ENCODE data around the gene GPR37L1.
"Not testable (repeated sequence)": the region's sequence is repeated elsewhere in the genome, so short reads cannot be mapped to it uniquely, and the experiment has no call there.

Gene GPR37L1

DNA sequence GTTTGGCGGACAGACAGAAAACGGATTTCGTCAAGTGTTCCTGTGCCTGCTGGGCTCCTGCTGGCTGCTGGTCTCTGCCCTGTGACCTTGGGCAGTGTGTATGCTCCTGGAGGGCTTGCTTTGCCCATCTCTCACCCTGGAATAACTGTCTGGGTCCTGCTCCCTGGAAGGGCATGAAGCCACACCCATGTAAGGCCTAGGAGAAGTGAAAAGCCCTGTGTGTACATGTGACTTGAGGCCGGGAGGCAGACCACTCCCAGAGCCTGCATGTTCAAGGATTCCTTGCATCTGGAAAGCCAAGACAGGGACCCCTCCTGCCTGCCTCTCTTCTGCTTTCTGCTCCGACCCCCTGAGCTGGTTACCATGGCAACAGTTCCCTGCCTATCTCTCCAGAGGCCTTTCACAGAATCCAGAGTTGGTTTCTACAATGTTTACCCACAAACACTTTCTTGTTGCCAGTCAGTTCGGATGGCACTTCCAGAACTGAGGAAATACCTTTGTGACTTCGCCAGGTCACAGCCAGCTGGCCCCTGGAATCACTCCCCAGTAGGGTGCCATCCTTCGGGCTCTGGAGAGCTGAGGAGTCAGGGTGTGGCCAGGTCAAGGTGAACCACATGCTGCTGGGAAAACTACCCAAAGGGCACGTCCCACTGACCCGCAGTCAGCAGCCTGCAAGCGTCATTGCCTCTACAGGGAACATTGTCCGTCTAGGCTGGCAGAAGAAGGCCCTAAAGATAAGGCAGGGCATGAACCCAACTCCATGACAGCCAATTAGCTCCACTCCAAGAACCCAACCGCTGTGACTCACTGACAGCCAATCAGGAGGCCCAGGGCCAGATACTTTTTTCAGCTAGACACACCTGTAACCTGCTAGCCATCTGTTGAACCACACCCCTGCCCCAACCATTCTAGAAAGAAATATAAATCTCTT, 14.7 kb upstream of the GPR37L1 start:
- no peak for DNase-seq (ENCODE audit: low spot score)

DNA sequence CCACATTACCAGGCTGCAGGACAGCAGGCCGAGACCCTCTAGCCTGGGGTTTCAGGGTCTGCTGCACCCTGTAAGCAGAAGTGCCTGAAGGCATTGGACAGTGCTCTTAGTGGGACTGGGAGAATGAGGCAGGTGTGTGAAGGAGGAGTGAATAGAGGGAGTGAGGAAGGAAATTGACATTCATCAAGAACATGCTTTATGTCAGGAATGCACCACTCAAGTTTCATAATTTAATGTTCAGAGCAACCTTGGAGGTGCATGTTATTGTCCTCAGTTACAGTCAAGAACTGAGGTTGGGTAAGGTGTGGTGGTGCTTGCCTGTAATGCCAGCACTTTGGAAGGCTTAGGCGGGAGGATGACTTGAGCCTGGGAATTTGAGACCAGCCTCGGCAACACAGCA, 11.7 kb upstream of the GPR37L1 start:
- no peak for DNase-seq (ENCODE audit: low spot score)

DNA sequence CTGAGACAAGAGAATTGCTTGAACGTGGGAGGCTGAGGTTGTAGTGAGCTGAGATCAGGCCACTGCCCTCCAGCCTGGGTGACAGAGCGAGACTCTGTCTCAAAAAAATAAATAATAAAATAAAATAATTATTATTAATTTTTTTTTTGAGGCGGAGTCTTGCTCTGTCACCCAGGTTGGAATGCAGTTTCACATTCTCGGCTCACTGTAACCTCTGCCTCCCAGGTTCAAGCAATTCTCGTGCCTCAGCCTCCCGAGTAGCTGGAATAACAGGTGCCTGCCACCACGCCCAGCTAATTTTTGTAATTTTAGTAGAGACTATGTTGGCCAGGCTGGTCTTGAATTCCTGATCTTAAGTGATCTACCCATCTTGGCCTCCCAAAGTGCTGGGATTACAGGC, 11.1 kb upstream of the GPR37L1 start:
- not testable (repeated sequence) for DNase-seq (ENCODE audit: low spot score)

DNA sequence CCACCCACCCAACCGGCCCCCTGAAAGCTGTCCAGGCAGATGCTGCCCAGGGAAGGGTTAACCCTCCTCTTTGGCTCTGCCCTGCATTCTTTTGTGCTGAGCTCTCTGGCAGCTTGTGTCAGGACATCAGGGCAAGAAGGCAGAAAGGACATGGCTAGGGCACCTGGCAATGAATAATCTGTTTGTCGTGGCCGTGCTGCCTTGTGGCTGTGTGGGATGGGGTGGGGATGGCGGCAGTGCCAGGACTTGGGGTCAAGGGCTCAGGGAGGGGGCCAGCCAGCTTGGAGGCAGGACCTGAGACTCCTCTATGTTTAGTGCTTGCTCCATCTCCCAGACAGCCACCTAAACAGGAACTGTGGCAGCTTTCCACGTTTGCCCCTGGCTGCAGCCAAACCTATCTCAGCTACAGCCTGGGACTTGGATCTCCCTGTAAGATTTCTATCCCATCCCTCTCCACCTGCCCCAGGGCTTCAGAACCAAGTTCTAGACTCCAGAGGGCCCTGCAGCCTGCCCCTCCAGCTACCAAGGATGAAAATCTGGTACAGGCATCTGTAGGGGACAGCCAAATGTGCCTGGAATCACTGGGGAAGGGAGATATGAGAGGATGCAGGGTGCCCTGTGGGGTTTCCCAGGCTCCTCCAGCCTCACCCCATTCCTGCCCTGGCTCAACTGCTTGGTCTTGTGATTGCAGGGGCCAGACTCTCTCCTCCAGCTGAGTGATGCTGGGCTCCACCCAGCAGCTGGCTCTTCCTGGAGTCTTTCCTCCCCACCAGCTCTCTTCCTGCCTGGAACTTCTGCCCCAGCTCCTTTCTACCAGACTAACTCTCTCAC, 9.6 kb upstream of the GPR37L1 start:
- DNase-seq (ENCODE audit: low spot score) = no peak

DNA sequence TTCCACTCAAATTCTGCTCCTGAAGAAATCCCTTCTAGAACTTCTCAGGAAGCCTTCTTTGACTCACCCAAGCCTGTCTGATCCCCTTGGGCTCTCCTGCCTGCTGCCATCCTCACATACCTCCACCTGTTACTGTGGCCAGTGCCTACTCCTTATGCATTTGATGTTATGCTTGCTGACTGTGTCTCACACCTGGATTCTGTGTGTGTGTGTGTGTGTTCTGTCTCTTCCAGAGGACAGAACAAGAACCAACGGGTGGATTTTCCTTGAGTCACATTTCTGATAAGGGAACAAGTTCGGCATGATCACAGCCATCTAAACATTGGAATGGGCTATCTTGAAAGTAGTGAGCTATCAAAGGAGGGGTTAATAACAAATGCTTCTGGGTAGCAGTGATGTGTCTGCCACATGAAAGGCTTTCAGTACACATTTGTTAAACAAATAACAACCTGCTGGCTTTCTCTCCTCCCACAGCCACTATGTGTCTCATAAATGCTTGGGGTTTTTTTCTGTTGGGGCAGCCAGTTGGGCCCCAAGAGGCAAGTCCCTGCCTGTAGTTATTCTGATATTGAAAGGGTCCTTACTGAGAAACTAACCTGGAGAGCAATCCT, 8.9 kb upstream of the GPR37L1 start:
- no peak for DNase-seq (ENCODE audit: low spot score)

DNA sequence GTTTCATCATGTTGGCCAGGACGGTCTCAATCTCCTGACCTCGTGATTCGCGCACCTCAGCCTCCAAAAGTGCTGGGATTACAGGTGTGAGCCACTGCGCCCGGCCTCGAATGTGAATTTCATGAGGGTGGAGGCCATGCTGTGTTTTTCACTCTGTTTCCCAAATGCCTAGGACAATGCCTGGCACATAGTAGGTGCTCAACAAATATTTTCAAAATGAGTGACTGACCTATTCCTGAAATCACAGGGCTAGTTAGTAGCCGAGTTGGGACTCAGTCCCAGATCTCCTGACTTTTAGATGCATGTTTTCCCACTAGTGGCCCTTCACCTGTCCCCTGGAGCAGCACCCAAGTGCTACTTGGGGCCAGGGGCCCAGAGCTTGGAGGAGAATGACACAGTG, 6.4 kb upstream of the GPR37L1 start:
- no peak for DNase-seq (ENCODE audit: low spot score)

DNA sequence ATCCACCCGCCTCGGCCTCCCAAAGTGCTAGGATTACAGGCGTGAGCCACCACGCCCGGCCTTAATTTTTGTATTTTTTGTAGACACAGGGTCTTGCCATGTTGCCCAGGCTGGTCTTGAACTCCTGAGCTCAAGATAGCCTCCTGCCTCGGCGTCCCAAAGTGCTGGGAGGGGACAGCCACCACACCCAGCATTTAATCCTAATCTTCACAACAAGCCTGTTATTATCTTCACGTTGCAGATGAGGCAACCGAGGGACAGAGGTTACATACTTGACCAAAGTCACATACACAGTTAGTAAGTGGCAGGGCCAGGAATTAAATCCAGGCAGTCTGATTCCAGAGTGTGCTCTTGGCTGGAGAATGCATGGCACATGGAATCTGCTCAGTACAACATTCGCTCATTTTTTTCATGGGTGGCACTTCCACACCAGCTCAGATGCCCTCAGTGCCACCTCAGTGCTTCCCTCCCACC, 4.8 kb upstream of the GPR37L1 start:
- DNase-seq (ENCODE audit: low spot score) = no peak

DNA sequence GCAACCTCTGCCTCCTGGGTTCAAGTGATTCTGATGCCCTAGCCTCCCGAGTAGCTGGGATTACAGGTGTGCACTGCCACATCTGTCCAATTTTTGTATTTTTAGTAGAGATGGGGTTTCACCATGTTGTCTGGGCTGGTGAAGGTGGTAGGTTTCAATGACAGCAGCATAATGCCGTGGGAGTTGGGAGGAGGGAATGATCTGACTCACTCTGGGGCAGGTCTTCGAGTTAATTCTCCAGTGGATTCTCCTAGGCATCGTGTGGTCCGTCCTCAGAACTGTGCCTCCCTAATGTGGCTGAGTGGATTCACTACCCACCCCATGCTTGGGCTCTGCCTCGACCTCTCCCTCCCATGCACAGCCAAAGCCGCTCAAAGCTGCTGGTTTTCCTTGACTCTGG, 1.7 kb upstream of the GPR37L1 start:
- no peak for DNase-seq (ENCODE audit: low spot score)

DNA sequence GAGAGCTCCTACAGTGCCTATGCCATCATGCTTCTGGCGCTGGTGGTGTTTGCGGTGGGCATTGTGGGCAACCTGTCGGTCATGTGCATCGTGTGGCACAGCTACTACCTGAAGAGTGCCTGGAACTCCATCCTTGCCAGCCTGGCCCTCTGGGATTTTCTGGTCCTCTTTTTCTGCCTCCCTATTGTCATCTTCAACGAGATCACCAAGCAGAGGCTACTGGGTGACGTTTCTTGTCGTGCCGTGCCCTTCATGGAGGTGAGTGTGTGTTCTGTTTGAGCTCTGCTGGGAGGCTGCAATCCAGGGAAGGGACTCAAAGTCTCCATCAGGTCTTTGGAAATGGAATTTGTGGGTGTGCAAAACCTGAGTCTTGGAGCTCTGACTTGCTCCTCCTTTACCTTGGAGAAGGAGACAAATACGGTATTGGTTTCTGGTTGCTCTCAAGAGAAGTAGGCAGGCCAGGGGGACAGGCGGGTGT, 658 bp downstream of the GPR37L1 start:
- no peak for DNase-seq (ENCODE audit: low spot score)

DNA sequence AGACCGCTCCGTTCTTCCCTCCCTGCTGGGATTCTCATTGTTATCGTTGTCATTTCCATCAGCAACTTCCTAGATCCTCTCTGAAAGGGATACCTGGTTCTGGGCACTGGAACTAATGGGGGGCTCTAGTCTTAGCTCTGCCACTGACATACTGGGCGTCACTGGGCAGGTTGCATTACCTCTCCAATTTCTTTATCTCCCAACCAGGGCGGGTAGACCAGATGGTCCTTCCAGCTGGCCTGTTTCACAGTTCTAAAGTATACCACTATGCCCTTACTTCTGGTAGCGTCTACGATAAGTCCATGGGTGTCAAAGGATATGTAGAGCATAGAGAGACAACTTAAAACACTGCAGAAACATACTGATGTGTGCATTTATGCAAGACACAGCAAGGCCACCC, 1.4 kb downstream of the GPR37L1 start:
- DNase-seq (ENCODE audit: low spot score) = no peak

DNA sequence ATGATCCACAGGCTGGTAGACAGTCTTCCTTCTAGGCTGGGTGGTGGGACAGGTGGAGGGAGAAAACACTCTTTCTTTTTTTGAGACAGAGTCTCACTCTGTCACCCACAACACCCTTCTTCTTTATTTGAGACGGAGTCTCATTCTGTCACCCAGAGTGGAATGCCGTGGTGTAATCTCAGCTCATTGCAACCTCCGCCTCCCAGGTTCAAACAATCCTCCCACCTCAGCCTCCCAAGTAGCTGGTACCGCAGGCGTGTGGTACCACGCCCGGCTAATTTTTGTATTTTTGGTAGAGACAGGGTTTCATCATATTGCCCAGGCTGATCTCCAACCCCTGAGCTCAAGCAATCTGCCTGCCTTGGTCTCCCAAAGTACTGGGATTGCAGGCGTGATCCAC, 2.9 kb downstream of the GPR37L1 start:
- no peak for DNase-seq (ENCODE audit: low spot score)

DNA sequence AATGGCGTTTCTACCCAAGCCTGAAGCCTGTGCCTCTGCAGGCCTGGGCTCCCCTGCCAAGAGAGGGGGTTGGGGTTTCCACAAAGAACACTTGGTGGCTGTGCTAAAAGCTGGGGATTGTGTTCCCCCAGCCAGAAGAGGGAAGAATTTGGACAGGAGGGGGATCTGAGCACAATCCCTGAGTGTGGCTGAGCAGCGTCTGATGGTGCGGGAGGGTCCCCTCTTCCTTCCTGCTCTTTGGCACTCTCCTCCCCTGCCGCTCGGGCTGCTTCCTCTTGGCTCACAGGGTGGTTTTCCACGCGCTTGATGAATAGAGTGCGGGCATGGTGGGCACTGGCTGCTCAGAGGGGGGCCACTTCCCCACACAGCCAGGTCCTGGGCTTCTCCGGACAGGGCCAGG, 3.7 kb downstream of the GPR37L1 start:
- DNase-seq (ENCODE audit: low spot score) = peak; percentile 70

DNA sequence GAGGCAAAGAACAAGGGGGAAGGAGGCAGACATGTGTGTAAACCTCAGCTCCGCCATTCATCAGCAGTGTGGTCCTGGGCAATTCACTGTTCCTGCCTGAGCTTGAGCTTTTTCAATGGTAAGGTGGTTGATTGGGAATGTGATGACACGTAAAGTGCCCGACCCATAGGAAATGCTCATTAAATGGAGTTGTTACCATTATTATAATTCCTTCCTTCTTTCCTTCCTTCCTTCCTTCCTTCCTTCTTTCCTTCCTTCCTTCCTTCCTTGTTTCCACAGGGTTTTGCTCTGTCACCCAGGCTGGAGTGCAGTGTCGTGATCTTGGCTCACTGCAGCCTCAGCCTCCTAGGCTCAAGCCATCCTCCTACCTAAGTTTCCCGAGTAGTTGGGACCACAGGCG, 4.3 kb downstream of the GPR37L1 start:
- no peak for DNase-seq (ENCODE audit: low spot score)

DNA sequence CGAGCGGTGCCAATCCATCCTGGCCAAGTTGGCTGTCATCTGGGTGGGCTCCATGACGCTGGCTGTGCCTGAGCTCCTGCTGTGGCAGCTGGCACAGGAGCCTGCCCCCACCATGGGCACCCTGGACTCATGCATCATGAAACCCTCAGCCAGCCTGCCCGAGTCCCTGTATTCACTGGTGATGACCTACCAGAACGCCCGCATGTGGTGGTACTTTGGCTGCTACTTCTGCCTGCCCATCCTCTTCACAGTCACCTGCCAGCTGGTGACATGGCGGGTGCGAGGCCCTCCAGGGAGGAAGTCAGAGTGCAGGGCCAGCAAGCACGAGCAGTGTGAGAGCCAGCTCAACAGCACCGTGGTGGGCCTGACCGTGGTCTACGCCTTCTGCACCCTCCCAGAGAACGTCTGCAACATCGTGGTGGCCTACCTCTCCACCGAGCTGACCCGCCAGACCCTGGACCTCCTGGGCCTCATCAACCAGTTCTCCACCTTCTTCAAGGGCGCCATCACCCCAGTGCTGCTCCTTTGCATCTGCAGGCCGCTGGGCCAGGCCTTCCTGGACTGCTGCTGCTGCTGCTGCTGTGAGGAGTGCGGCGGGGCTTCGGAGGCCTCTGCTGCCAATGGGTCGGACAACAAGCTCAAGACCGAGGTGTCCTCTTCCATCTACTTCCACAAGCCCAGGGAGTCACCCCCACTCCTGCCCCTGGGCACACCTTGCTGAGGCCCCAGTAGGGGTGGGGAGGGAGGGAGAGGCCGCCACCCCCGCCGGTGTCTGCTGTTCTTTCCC, 5.3 kb downstream of the GPR37L1 start:
- no peak for DNase-seq (ENCODE audit: low spot score)

DNA sequence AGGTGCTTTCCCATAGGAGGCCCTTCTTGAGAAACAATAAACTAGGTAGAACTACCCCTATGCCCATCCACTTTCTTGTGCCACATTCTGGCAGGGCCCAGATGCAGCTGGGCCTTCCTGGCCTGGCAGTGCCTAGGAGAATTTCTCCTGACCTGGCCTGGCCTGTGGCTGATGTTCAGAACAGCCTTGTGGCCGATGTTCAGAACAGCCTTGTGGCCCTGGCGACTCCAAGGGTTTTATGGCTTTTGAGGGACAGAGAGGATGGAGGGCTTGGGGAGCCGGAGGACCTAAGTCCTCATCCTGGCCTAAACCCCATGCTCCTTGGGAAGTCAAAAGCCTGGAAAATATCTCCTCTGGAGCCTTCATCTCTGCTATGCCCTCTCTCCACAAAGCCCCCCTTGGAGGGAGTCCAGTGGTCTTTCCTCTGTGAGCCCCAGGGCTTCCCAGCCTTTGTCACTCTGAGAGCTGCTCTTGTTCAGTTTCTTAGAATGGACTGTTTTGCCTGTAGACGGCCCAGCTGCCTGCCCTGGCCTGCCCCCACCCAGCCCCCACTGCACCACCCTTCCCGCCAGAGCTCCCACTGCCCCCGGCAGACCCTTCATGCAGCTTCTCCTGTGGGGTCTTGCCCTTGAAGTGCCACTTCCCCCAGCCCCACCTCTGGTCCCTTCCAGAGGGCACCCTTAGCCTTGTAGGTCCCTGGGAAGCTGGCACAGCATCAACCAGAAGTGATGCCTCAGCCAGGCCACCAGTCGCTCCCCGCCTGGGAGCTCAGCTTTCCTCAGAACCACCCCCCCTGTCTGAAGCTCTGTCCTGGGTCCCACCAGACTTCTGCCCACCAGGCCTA, 7.0 kb downstream of the GPR37L1 start:
- DNase-seq (ENCODE audit: low spot score) = peak; percentile 60

DNA sequence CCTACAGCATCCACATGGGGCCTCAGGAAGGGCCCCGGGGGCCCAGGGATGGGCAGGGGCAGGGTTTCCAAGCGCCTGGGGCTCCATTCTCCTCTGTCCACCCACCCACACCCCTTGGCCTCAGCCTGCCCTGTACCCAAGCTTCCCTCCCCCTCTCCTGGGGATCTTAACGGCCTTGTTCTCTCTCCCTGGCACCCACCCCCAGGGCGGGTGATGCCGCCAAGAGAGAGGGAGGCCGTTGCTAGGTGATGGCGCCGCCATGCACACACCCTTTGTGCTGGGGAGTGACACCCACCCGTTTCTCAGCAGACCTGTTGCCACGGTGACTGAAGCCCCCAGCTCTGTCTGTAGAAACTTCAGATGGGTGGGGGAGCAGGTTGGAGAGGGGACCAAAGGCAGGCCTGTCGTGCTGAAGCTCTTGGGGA, 7.6 kb downstream of the GPR37L1 start:
- DNase-seq (ENCODE audit: low spot score) = peak; percentile 98

DNA sequence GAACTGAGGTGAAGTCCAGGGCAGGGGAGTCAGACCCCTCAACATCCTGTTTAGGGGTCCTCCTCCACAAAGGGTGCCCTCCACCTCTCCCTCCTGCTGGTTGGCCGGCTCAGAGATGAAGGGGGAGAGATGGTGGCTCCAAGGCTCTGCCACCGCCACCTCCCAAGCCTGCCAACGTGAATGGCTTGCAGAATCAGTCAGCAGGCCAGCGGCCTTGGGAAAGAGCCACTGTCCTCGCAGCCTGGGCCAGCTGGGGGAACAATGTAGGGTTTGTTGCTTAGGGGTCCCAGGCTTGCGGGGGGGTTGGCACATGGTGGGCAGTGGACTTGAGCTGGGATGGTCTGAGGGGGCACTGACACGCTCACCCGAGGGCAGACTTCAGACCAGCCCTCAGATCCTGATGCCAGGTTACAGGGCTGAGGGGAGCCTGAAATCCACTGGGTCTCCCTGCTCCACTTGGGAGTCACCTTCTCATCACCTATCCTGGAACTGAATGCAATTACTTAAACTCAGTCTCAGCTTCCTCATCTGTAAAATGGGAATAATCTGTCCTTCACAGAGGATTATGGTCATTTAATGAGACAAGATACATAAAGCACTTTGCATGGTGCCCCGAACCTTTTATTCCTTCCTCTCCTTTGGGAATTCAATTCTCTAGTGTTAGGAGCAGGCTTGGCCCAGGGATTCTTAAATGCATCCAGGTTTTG, 8.3 kb downstream of the GPR37L1 start:
- DNase-seq (ENCODE audit: low spot score) = peak; percentile 96

DNA sequence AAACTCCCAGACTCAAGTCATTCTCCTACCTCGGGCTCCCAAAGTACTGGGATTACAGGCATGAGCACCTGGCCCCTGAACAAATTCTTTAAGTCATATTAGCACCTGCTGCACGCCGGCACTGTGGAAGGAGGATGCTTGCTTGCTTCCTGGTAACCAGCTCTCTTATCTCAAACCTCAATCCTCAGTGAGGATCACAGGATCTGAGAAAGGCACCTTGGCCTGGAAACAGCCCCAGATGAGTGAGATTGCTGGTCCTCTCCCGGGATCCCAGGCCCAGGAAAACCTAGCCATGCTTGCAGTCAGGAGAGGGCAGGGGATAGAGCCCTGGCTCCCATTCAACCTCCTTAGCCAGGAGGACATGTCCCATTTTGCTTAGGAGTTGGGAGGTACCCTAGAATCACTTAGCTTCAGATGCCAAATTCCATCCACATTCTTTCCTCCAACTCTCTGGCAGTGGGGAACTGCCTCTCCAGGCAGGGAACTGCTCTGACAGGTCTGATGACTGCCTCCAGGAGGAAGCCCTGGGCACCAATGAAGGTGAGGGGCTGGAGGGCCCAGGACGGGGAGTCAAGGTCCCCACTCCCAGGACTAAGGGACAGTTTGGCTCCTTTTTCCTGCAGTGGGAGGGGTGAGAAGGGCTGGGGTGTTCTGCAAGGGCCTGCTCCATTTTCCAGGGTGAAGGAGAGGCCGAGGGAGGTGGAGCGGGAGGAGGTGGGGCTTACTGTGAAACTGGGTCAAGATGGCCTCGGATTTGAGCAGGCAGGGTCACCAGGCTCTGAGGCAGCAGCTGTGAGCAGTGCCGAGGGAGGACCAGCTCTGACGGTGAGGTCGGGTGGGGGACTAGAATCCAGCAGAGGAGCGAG, 9.5 kb downstream of the GPR37L1 start:
- DNase-seq (ENCODE audit: low spot score) = peak; percentile 83

DNA sequence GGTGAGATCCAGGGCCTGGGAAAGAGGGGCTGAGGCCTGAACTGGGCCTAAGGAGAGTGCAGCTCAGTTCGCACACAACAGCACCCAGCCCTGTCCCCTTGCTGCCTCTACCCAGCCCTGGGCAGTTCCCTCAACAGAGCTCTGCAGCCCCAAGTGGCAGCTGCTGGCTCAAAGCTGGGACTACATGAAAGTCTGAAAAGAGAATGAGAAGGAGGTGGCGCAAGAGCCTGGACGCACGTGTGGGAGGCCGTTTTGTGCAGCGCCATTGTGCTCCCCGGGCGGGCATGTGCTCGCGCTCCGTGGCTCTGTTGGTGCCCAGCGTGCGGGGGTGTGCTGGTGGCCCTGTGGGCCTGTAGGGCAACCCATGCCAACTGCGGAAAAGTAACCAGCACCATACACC, 10.3 kb downstream of the GPR37L1 start:
- peak; percentile 91 for DNase-seq (ENCODE audit: low spot score)
